Activated CD4-positive, alpha-beta memory T cell treated with anti-CD3 and anti-CD28 coated beads for 36 hours (primary cell): ENCODE results near the gene HOXB3. TPM values are rescaled to one million over a fixed set of nuclear protein-coding genes. Genes with fewer than 3 reads are reported as not detected.

Experiments used
- CTCF ChIA-PET: fragments of 350-600 bp; sonication (Branson Sonifier 250); formaldehyde crosslinking; loops from one replicate; lab custom pipeline; 2021; ENCODE audit warnings: antibody characterized with exemption, inconsistent platforms; lab: Charles Lee
- POLR2A ChIA-PET: fragments of 350-600 bp; sonication (Branson Sonifier 250); formaldehyde crosslinking; loops from one replicate; lab custom pipeline; 2021; ENCODE audit warnings: antibody characterized with exemption; lab: Charles Lee
- DNase-seq: peaks from one replicate; pipeline ENCODE4 v3.0.0-alpha.2; 2020
- H3K27ac Mint-ChIP-seq: one replicate; pipeline ENCODE4 v1.8.0; 2021; ENCODE audit warnings: mixed read lengths
- H3K27me3 Mint-ChIP-seq: one replicate; pipeline ENCODE4 v1.8.0; 2021; ENCODE audit warnings: mixed read lengths
- H3K36me3 Mint-ChIP-seq: one replicate; pipeline ENCODE4 v1.8.0; 2021; ENCODE audit warnings: mixed read lengths
- H3K4me1 Mint-ChIP-seq: one replicate; pipeline ENCODE4 v1.8.0; 2021; ENCODE audit warnings: low read depth, mixed read lengths
- H3K4me3 Mint-ChIP-seq: one replicate; pipeline ENCODE4 v1.8.0; 2021; ENCODE audit warnings: mild to moderate bottlenecking, mixed read lengths
- H3K9me3 Mint-ChIP-seq: one replicate; pipeline ENCODE4 v1.8.0; 2021; ENCODE audit warnings: mixed read lengths
- intact Hi-C: fragments of 100-400 bp; cut with micrococcal nuclease; formaldehyde crosslinking; loops from one replicate; pipeline ENCODE4 v1.15.1; 2023
- total RNA-seq, 2 experiments: library from RNA; stranded (reverse); gene quantifications; one replicate each; pipeline ENCODE4 v1.2.3, GENCODE V29; 2021

HOXB3 gene
- total RNA-seq, 2 experiments from 2014 or later = 2.6 TPM

DNA sequence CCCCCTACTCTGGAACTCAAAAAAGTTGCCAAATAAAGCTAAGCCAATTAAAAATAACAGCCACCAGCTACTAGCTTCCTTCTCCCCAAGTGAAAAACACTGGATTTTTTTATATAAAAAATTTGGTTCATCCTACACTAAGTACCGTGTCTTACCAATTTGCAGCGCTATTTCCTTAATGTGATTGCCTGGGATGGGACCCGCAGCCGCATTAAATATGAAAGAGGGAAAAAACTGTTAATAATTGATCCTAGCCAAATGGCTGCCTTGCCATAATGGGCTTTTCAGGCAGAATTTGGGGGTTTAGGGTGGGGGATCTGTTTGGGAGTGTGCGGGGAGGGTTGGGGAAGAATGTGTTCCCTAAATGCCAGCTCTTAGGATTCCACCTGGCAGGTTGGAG is 34.1 kb upstream of the HOXB3 start:
- Mint-ChIP-seq H3K27me3 (peaks cover 77% of the 10 kb centered on the region), H3K27ac (no peak overlapping the region), H3K4me3 (peak overlapping the region; percentile 27), H3K9me3 (no peaks in the 10 kb centered on the region), H3K36me3 (no peaks in the 10 kb centered on the region), H3K4me1 (peaks cover 11% of the 10 kb centered on the region)
- intact Hi-C loops = no loop called here
- ChIA-PET CTCF (interaction anchor here (0.6 to 2.5 kb wide), 6 partner anchors 11 to 544 kb away, joined by 3 to 13 read pairs (median 4); no protein-coding TSS in a partner anchor), POLR2A (interaction anchor here (0.6 to 1.0 kb wide), 2 partner anchors 12 to 31 kb away, joined by 3 read pairs; no protein-coding TSS in a partner anchor)
- DNase-seq = no peak

GRCh38 chr17:48623583-48623982 is 33.5 kb upstream of the HOXB3 start:
- Mint-ChIP-seq H3K27ac (no peak overlapping the region), H3K27me3 (peaks cover 79% of the 10 kb centered on the region), H3K4me1 (peaks cover 13% of the 10 kb centered on the region), H3K4me3 (no peak overlapping the region), H3K36me3 (no peaks in the 10 kb centered on the region), H3K9me3 (no peaks in the 10 kb centered on the region)
- ChIA-PET POLR2A (interaction anchor here (1.0 kb wide), 1 partner anchor 31 kb away, joined by 3 read pairs; no protein-coding TSS in a partner anchor), CTCF (interaction anchor here (0.6 to 2.5 kb wide), 7 partner anchors 11 to 543 kb away, joined by 3 to 13 read pairs (median 3); no protein-coding TSS in a partner anchor)
- intact Hi-C loops = no loop called here
- no peak for DNase-seq

- Mint-ChIP-seq H3K27me3 (peaks cover 78% of the 10 kb centered on the region), H3K36me3 (no peaks in the 10 kb centered on the region), H3K9me3 (no peaks in the 10 kb centered on the region), H3K4me3 (no peak overlapping the region), H3K4me1 (peaks cover 19% of the 10 kb centered on the region), H3K27ac (no peak overlapping the region)
- no peak for DNase-seq
- intact Hi-C loops = no loop called here
- CTCF ChIA-PET = interaction anchor here (1.2 to 2.5 kb wide), 7 partner anchors 10 to 543 kb away, joined by 3 to 13 read pairs (median 4); no protein-coding TSS in a partner anchor
- POLR2A ChIA-PET = interaction anchor here (1.0 kb wide), 1 partner anchor 30 kb away, joined by 3 read pairs; no protein-coding TSS in a partner anchor
These were observed 32.8 kb upstream of the HOXB3 start for GRCh38 chr17:48622857-48623256.

DNA sequence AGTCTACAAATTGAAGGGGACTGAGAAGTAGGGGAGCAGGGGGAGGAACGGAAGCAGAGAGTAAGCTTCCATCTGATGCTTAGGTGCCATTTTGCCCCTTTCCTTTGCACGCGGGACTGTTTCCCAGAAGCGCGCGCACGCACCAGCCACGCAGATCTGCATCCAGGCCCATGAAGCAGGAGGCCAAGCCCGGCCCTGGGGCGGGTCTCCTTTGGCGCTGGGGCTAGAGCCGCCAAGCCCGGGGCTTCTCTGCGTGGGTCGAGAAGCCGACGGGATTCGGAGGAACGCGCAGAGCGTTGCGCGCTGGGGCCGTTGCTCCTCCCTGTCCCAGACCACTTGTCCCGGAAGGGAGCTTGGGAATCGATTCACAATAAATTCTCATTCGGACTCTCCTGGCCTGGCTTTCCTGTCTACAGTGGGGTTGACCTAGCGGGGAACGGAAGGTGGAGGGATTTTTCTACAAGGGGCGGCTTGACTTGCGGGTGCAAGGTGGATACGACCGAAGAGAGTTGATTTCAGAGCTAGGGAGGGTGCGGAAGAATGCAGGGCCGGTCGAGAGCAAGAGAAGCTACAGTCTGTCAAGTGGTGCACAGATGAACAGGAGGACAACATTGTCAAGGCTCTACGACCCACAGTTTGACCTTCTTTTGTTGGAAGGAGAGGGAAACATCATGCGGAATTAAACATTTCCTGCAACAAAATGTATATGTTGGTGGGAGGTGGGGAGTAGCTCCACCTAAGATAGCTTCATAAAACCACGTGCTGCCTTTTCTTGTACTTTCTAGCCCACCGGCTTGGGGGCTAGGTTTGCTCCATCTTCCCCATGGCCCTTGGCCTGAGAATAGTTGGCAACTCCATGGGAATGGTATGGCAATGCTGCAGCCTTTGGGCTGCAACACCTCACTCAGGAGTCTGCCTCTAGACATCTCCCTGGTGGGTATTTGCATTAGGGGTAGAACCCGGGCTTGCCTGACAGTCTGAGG is 31.7 kb upstream of the HOXB3 start:
- ChIA-PET CTCF (interaction anchor here (1.6 to 2.5 kb wide), 5 partner anchors 9 to 286 kb away, joined by 3 to 13 read pairs (median 6); no protein-coding TSS in a partner anchor), POLR2A (no interaction called here)
- H3K4me1 Mint-ChIP-seq = peaks cover 24% of the 10 kb centered on the region
- H3K9me3 Mint-ChIP-seq = no peaks in the 10 kb centered on the region
- intact Hi-C loops = no loop called here
- H3K4me3 Mint-ChIP-seq = no peak overlapping the region
- no peak for DNase-seq
- no peak overlapping the region for H3K27ac Mint-ChIP-seq
- no peaks in the 10 kb centered on the region for H3K36me3 Mint-ChIP-seq
- peaks cover 79% of the 10 kb centered on the region for H3K27me3 Mint-ChIP-seq

DNA sequence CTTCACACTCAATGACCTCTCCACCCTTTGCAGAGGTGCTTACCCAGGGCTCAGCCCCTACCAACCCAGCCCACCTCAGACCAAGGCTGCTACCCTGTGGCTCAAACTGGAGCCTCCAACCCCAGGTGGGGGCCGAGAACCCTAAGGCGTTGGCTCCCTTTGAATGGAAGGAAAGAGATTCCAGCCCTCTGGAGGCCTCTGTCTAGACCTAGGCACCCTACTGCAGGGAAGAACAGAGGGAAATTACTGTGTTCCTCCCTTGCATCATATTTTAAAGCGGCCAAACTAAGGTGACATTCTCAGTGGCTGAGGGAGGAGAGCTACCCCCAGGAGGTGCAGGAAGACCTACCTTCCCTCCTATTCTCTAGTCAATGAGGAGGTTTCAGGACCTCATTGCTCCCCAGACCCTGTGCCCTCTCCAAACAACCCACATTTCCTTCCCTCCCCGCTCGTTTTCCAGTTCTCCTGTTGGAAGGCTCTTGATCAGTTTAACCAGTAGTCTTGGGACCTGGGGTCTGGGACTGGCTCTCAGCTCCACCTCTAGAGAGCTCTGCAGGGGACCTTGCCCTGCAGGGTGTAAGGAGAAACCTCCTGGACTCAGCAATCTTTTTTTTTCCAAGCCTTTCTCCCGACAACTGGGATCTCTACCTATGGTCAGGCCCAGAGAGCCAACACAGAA is 30.6 kb upstream of the HOXB3 start:
- H3K4me3 Mint-ChIP-seq = no peak overlapping the region
- POLR2A ChIA-PET = no interaction called here
- intact Hi-C loops = no loop called here
- CTCF ChIA-PET = interaction anchor here (0.5 to 2.0 kb wide), 4 partner anchors 12 to 594 kb away, joined by 4 to 6 read pairs (median 4); partner anchors contain the start of gene HOXB5
- peaks cover 26% of the 10 kb centered on the region for H3K4me1 Mint-ChIP-seq
- no peaks in the 10 kb centered on the region for H3K36me3 Mint-ChIP-seq
- no peaks in the 10 kb centered on the region for H3K9me3 Mint-ChIP-seq
- H3K27ac Mint-ChIP-seq = peak overlapping the region; percentile 52
- no peak for DNase-seq
- peaks cover 85% of the 10 kb centered on the region for H3K27me3 Mint-ChIP-seq

- peaks cover 87% of the 10 kb centered on the region for H3K27me3 Mint-ChIP-seq
- CTCF ChIA-PET = interaction anchor here (0.5 to 4.9 kb wide), 6 partner anchors 12 to 593 kb away, joined by 4 to 22 read pairs (median 5); partner anchors contain the start of gene HOXB5
- H3K4me1 Mint-ChIP-seq = peaks cover 30% of the 10 kb centered on the region
- no peaks in the 10 kb centered on the region for H3K9me3 Mint-ChIP-seq
- POLR2A ChIA-PET = no interaction called here
- H3K36me3 Mint-ChIP-seq = no peaks in the 10 kb centered on the region
- H3K4me3 Mint-ChIP-seq = no peak overlapping the region
- DNase-seq = no peak
- intact Hi-C loops = loop anchor here (5.0 to 10.0 kb wide), 2 partner anchors 102 to 485 kb away; partner anchors contain the start of genes PRAC1 and PRAC2
- no peak overlapping the region for H3K27ac Mint-ChIP-seq
These were observed 29.9 kb upstream of the HOXB3 start for GRCh38 chr17:48619826-48620449.

DNA sequence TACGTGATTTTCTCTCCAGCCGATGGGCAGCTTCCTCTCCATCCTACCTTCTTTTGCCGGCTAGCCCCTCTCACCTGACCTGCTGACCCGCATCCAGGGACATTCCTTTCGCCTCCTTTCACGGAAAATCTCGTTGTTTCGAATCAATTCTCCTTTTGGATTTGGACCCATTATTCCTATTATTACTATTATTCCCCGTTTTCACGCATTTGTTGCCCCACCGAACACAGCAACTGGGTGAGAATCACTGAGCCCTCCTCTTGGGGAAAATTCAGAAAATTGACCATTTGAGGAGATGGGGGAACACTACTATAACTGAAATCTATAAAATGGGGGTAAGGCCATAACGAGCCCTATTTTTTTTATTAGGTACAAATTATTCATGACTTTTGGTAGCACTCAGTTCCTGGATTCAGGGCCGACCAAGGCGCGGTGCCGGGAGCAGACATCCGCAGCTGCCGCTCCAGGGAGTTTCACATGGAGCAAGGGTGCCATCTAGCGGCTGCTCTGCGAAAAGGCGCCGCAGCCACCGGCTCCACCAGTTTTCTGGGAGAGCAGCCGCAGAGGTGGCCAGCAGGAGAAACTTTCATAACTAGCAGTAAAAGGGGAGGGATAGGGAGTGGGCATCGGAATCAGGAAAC is 28.3 kb upstream of the HOXB3 start:
- peak; percentile 89 for DNase-seq
- POLR2A ChIA-PET = no interaction called here
- H3K4me1 Mint-ChIP-seq = peaks cover 42% of the 10 kb centered on the region
- H3K27ac Mint-ChIP-seq = peak overlapping the region; percentile 40
- H3K4me3 Mint-ChIP-seq = peak overlapping the region; percentile 17
- H3K36me3 Mint-ChIP-seq = no peaks in the 10 kb centered on the region
- H3K9me3 Mint-ChIP-seq = no peaks in the 10 kb centered on the region
- intact Hi-C loops = loop anchor here (5.0 to 10.0 kb wide), 2 partner anchors 104 to 484 kb away; partner anchors contain the start of genes PRAC1 and PRAC2
- peaks cover 89% of the 10 kb centered on the region for H3K27me3 Mint-ChIP-seq
- CTCF ChIA-PET = interaction anchor here (0.5 to 4.9 kb wide), 39 partner anchors 9 to 607 kb away, joined by 3 to 22 read pairs (median 5); partner anchors contain the start of genes CBX1 and HOXB5

DNA sequence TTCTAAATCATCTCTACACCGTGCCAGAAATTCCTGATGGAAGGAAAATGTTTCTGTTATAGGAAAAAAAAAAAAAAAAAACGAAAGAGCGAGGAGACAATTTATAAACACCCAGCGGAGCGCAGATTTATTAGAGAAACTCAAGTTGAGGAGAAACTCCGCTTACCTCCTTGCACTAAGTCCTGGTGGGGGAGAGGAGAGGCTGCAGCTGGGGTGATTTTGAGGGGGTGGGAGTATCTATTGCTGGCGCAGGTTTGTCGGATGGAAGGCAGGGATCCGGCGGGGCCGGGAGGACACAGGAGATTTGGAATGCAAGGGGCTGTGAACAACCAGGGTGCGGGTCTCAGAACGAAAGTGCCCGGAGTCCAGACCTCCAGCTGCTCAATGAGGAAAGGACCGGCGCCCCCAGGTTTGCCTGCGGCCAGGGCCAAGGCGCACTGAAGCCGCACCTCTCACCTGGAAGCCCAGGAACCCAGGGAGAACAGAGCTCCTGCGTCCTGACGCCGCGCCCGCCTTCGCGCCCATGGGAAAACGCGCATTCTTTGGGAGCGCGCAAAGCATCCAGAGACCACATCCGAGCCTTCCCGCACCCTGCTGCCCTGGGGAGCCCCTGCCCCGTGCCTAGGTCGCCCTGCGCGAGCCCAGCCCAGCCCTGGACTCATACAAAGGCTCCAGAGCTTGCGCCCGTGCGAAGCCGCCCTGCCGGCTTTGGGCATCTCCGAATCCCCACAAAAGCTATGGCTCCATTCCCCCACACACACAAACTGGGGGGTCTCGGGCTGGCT is 27.6 kb upstream of the HOXB3 start:
- no peaks in the 10 kb centered on the region for H3K36me3 Mint-ChIP-seq
- peak overlapping the region; percentile 7 for H3K27ac Mint-ChIP-seq
- intact Hi-C loops = loop anchor here (5.0 to 10.0 kb wide), 2 partner anchors 105 to 483 kb away; partner anchors contain the start of genes PRAC1 and PRAC2
- ChIA-PET POLR2A (no interaction called here), CTCF (interaction anchor here (0.7 to 4.9 kb wide), 28 partner anchors 9 to 592 kb away, joined by 3 to 22 read pairs (median 5); partner anchors contain the start of genes CBX1 and HOXB5)
- H3K4me1 Mint-ChIP-seq = peaks cover 47% of the 10 kb centered on the region
- H3K27me3 Mint-ChIP-seq = peaks cover 87% of the 10 kb centered on the region
- no peak for DNase-seq
- H3K4me3 Mint-ChIP-seq = no peak overlapping the region
- no peaks in the 10 kb centered on the region for H3K9me3 Mint-ChIP-seq

DNA sequence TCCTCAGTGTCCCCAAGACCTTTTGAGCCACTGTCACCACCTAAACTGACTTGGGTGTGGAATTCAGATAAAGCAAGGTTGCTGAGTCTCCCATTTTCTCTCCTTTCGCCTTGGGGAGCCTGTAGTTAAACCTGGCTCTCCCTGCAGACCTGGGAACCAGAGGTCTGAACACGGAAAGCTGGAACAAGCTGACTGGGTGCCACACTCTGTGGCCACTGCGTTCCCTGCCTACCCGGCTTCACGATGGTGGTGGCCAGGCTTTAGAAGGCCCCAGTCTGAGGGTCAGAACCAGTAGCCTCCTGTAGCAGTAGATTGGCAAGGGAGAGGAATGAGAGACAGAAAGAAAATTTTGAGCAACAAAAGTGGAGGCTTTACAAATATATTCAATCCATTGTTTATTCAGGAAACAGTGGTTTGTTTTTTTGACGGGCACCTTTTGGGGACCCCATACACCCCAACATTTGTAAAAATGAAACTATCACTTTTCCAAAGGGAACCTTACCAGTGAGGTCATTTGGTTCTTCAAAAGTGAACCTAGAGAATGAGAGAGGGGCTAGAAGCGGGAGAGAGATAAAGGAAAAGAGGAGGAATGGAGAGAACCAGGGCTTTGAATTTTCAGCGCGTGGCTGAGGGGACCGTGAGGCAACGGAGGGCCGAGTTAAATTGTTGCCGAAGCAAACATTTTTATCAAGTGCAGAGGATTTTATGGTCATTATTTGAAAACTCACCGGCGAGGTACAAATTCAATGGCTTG is 26.9 kb upstream of the HOXB3 start:
- POLR2A ChIA-PET = no interaction called here
- no peak overlapping the region for H3K4me3 Mint-ChIP-seq
- intact Hi-C loops = loop anchor here (5.0 to 10.0 kb wide), 2 partner anchors 105 to 482 kb away; partner anchors contain the start of genes PRAC1 and PRAC2
- H3K27me3 Mint-ChIP-seq = peaks cover 83% of the 10 kb centered on the region
- CTCF ChIA-PET = interaction anchor here (1.0 to 4.9 kb wide), 8 partner anchors 8 to 591 kb away, joined by 3 to 22 read pairs (median 6); partner anchors contain the start of gene HOXB5
- peak overlapping the region; percentile 7 for H3K27ac Mint-ChIP-seq
- H3K36me3 Mint-ChIP-seq = no peaks in the 10 kb centered on the region
- H3K4me1 Mint-ChIP-seq = peaks cover 51% of the 10 kb centered on the region
- DNase-seq = no peak
- no peaks in the 10 kb centered on the region for H3K9me3 Mint-ChIP-seq
